Measurements from ENCODE around the gene ZNF182.
"Not testable (repeated sequence)": the region's sequence is repeated elsewhere in the genome, so short reads cannot be mapped to it uniquely, and the experiment has no call there.

The ZNF182 gene

GRCh38 chrX:47958761-47959342 lies 44.9 kb downstream of the ZNF182 start:
- H3K27ac ChIP-seq (ENCODE audit: low read length) = no peak overlapping the region
- no peaks in the 10 kb centered on the region for H3K36me3 ChIP-seq (ENCODE audit: control insufficient read depth, insufficient read depth, low read length)
- no peak overlapping the region for H3K4me3 ChIP-seq (ENCODE audit: low read length)
- peak; percentile 7 for DNase-seq (ENCODE audit: low read depth, low spot score)
- no peaks in the 10 kb centered on the region for H3K9me3 ChIP-seq (ENCODE audit: control insufficient read depth, insufficient read depth, low read length)
- no peaks in the 10 kb centered on the region for H3K27me3 ChIP-seq (ENCODE audit: control insufficient read depth, insufficient read depth, low read length)
- no peaks in the 10 kb centered on the region for H3K4me1 ChIP-seq (ENCODE audit: control insufficient read depth, insufficient read depth, low read length)
- WGBS (ENCODE audit: insufficient coverage, insufficient read length) = no CpG with 5 or more reads among the region's 4 CpGs

- DNase-seq (ENCODE audit: low read depth, low spot score) = not testable (repeated sequence)
Measured at GRCh38 chrX:47958206-47958605, 45.6 kb downstream of the ZNF182 start.

GRCh38 chrX:47956016-47956415 lies 47.8 kb downstream of the ZNF182 start:
- no CpG with 5 or more reads among the region's 13 CpGs for WGBS (ENCODE audit: insufficient coverage, insufficient read length)
- Histone ChIP-seq H3K4me3 (ENCODE audit: low read length) (no peak overlapping the region), H3K9me3 (ENCODE audit: control insufficient read depth, insufficient read depth, low read length) (no peaks in the 10 kb centered on the region), H3K4me1 (ENCODE audit: control insufficient read depth, insufficient read depth, low read length) (no peaks in the 10 kb centered on the region), H3K36me3 (ENCODE audit: control insufficient read depth, insufficient read depth, low read length) (no peaks in the 10 kb centered on the region), H3K27me3 (ENCODE audit: control insufficient read depth, insufficient read depth, low read length) (no peaks in the 10 kb centered on the region), H3K27ac (ENCODE audit: low read length) (no peak overlapping the region)
- no peak for DNase-seq (ENCODE audit: low read depth, low spot score)

More at GRCh38 chrX:47958206-47958605, 45.6 kb downstream of the ZNF182 start:
- not testable (repeated sequence) for H3K4me1 ChIP-seq (ENCODE audit: control insufficient read depth, insufficient read depth, low read length); H3K27ac ChIP-seq (ENCODE audit: low read length); H3K4me3 ChIP-seq (ENCODE audit: low read length); H3K36me3 ChIP-seq (ENCODE audit: control insufficient read depth, insufficient read depth, low read length); H3K9me3 ChIP-seq (ENCODE audit: control insufficient read depth, insufficient read depth, low read length); H3K27me3 ChIP-seq (ENCODE audit: control insufficient read depth, insufficient read depth, low read length)
- WGBS (ENCODE audit: insufficient coverage, insufficient read length) = no CpG with 5 or more reads among the region's 4 CpGs

GRCh38 chrX:47955295-47955694 lies 48.5 kb downstream of the ZNF182 start:
- H3K9me3 ChIP-seq (ENCODE audit: control insufficient read depth, insufficient read depth, low read length); H3K36me3 ChIP-seq (ENCODE audit: control insufficient read depth, insufficient read depth, low read length); H3K27me3 ChIP-seq (ENCODE audit: control insufficient read depth, insufficient read depth, low read length); H3K4me1 ChIP-seq (ENCODE audit: control insufficient read depth, insufficient read depth, low read length); DNase-seq (ENCODE audit: low read depth, low spot score); H3K4me3 ChIP-seq (ENCODE audit: low read length); H3K27ac ChIP-seq (ENCODE audit: low read length): not testable (repeated sequence)
- no CpG with 5 or more reads among the region's 7 CpGs for WGBS (ENCODE audit: insufficient coverage, insufficient read length)

DNA sequence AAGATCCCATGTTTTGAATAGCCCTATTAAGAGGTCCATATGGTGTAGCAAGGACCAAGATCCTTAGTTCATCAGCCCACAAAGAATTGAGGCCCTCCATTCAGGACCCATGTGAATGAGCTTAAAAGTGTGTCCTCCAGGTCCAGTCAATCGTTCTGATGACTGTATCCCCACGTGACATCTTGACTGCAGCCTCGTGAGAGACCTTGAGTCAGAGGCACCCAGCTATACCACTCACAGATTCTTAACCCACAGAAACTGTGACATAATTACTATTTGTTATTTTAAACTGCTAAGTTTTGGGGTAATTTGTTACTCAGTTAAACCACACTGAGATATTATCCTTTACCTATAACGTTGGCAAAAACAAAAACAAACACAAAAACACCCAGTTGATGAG lies 62.4 kb downstream of the ZNF182 start:
- DNase-seq (ENCODE audit: low read depth, low spot score) = no peak
- no peak overlapping the region for H3K27ac ChIP-seq (ENCODE audit: low read length)
- no CpG with 5 or more reads among the region's 4 CpGs for WGBS (ENCODE audit: insufficient coverage, insufficient read length)
- no peaks in the 10 kb centered on the region for H3K36me3 ChIP-seq (ENCODE audit: control insufficient read depth, insufficient read depth, low read length)
- no peaks in the 10 kb centered on the region for H3K9me3 ChIP-seq (ENCODE audit: control insufficient read depth, insufficient read depth, low read length)
- no peaks in the 10 kb centered on the region for H3K4me1 ChIP-seq (ENCODE audit: control insufficient read depth, insufficient read depth, low read length)
- no peak overlapping the region for H3K4me3 ChIP-seq (ENCODE audit: low read length)
- no peaks in the 10 kb centered on the region for H3K27me3 ChIP-seq (ENCODE audit: control insufficient read depth, insufficient read depth, low read length)

GRCh38 chrX:47940448-47940847 lies 63.3 kb downstream of the ZNF182 start:
- Histone ChIP-seq H3K9me3 (ENCODE audit: control insufficient read depth, insufficient read depth, low read length) (no peaks in the 10 kb centered on the region), H3K27me3 (ENCODE audit: control insufficient read depth, insufficient read depth, low read length) (no peaks in the 10 kb centered on the region), H3K4me1 (ENCODE audit: control insufficient read depth, insufficient read depth, low read length) (no peaks in the 10 kb centered on the region), H3K36me3 (ENCODE audit: control insufficient read depth, insufficient read depth, low read length) (no peaks in the 10 kb centered on the region), H3K27ac (ENCODE audit: low read length) (no peak overlapping the region), H3K4me3 (ENCODE audit: low read length) (no peak overlapping the region)
- WGBS (ENCODE audit: insufficient coverage, insufficient read length) = no CpG with 5 or more reads among the region's 4 CpGs
- DNase-seq (ENCODE audit: low read depth, low spot score) = no peak

DNA sequence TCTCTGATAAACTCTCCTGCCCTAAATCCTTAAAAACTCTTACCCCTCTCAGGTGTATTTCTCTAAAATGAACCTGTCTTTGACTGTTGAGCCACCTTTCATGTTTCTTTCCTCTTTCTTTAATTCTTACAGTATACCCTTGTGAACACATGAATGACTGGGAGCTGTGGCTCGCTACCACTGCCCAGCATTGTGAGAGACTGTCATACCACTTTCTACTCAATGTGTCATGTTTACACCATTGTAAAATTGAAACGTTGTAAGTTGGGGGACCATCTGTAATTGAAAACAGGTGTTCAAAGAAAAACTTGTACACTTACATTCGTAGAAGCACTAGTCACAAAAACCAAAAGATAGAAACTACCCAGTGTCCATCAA lies 66.9 kb downstream of the ZNF182 start:
- DNase-seq (ENCODE audit: low read depth, low spot score) = no peak
- H3K36me3 ChIP-seq (ENCODE audit: control insufficient read depth, insufficient read depth, low read length) = no peaks in the 10 kb centered on the region
- no peaks in the 10 kb centered on the region for H3K4me1 ChIP-seq (ENCODE audit: control insufficient read depth, insufficient read depth, low read length)
- H3K27me3 ChIP-seq (ENCODE audit: control insufficient read depth, insufficient read depth, low read length) = no peaks in the 10 kb centered on the region
- no peaks in the 10 kb centered on the region for H3K9me3 ChIP-seq (ENCODE audit: control insufficient read depth, insufficient read depth, low read length)
- no peak overlapping the region for H3K27ac ChIP-seq (ENCODE audit: low read length)
- no CpG with 5 or more reads among the region's 3 CpGs for WGBS (ENCODE audit: insufficient coverage, insufficient read length)
- no peak overlapping the region for H3K4me3 ChIP-seq (ENCODE audit: low read length)

- DNase-seq (ENCODE audit: low read depth, low spot score) = no peak
- Histone ChIP-seq H3K27me3 (ENCODE audit: control insufficient read depth, insufficient read depth, low read length) (no peaks in the 10 kb centered on the region), H3K4me3 (ENCODE audit: low read length) (no peak overlapping the region), H3K4me1 (ENCODE audit: control insufficient read depth, insufficient read depth, low read length) (no peaks in the 10 kb centered on the region), H3K36me3 (ENCODE audit: control insufficient read depth, insufficient read depth, low read length) (no peaks in the 10 kb centered on the region), H3K9me3 (ENCODE audit: control insufficient read depth, insufficient read depth, low read length) (no peaks in the 10 kb centered on the region), H3K27ac (ENCODE audit: low read length) (no peak overlapping the region)
- no CpG with 5 or more reads among the region's 15 CpGs for WGBS (ENCODE audit: insufficient coverage, insufficient read length)
Measured at GRCh38 chrX:47936224-47936939, 67.4 kb downstream of the ZNF182 start.

- no peaks in the 10 kb centered on the region for H3K36me3 ChIP-seq (ENCODE audit: control insufficient read depth, insufficient read depth, low read length)
- no peaks in the 10 kb centered on the region for H3K4me1 ChIP-seq (ENCODE audit: control insufficient read depth, insufficient read depth, low read length)
- H3K27ac ChIP-seq (ENCODE audit: low read length) = no peak overlapping the region
- DNase-seq (ENCODE audit: low read depth, low spot score) = no peak
- no CpG with 5 or more reads among the region's 5 CpGs for WGBS (ENCODE audit: insufficient coverage, insufficient read length)
- no peaks in the 10 kb centered on the region for H3K27me3 ChIP-seq (ENCODE audit: control insufficient read depth, insufficient read depth, low read length)
- H3K9me3 ChIP-seq (ENCODE audit: control insufficient read depth, insufficient read depth, low read length) = no peaks in the 10 kb centered on the region
- no peak overlapping the region for H3K4me3 ChIP-seq (ENCODE audit: low read length)
Measured at GRCh38 chrX:47933946-47934345, 69.8 kb downstream of the ZNF182 start.

DNA sequence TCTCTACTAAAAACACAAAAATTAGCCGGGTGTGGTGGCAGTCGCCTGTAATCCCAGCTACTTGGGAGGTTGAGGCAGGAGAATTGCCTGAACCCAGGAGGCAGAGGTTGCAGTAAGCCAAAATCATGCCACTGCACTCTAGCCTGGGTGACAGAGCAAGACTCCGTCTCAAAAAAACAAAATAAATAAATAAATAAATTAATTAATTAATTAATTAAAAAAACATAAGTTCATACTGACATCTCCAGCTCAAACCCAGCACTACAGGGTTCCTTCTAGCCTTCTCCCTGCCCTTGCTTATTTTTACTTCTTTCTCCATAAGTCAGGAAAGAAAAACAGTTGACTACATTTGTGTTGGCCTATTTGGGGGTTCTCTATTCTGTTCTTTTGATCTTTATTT lies 71.8 kb downstream of the ZNF182 start:
- not testable (repeated sequence) for H3K36me3 ChIP-seq (ENCODE audit: control insufficient read depth, insufficient read depth, low read length); H3K4me1 ChIP-seq (ENCODE audit: control insufficient read depth, insufficient read depth, low read length); H3K9me3 ChIP-seq (ENCODE audit: control insufficient read depth, insufficient read depth, low read length); H3K27ac ChIP-seq (ENCODE audit: low read length); H3K4me3 ChIP-seq (ENCODE audit: low read length); H3K27me3 ChIP-seq (ENCODE audit: control insufficient read depth, insufficient read depth, low read length); DNase-seq (ENCODE audit: low read depth, low spot score)
- no CpG with 5 or more reads among the region's 3 CpGs for WGBS (ENCODE audit: insufficient coverage, insufficient read length)

DNA sequence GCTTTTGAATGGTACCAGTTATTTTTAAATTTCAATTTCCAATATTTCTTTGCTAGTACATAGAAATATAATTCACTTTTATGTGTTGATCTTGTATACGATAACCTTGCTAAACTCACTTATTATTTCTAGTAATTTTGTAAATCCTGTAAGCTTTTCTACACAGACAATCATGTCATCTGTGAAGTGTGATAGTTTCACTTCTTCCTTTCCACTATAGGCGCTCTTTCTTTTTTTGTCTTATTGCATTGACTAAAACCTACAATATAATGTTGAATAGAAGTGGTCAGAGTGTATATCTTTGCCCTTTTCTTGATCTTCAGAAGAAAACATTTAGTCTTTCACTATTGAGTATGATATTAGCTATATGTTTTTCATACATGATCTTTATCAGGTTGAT lies 76.6 kb downstream of the ZNF182 start:
- Histone ChIP-seq H3K4me1 (ENCODE audit: control insufficient read depth, insufficient read depth, low read length) (no peaks in the 10 kb centered on the region), H3K9me3 (ENCODE audit: control insufficient read depth, insufficient read depth, low read length) (no peaks in the 10 kb centered on the region), H3K27me3 (ENCODE audit: control insufficient read depth, insufficient read depth, low read length) (no peaks in the 10 kb centered on the region), H3K36me3 (ENCODE audit: control insufficient read depth, insufficient read depth, low read length) (no peaks in the 10 kb centered on the region), H3K27ac (ENCODE audit: low read length) (no peak overlapping the region), H3K4me3 (ENCODE audit: low read length) (no peak overlapping the region)
- DNase-seq (ENCODE audit: low read depth, low spot score) = no peak
- WGBS (ENCODE audit: insufficient coverage, insufficient read length) = no CpG with 5 or more reads among the region's 2 CpGs
